ENCODE results near the gene TUFT1. TPM values are rescaled to one million over a fixed set of nuclear protein-coding genes. Genes with fewer than 3 reads are reported as not detected.
"Not testable (repeated sequence)": the region's sequence is repeated elsewhere in the genome, so short reads cannot be mapped to it uniquely, and the experiment has no call there.

The TUFT1 gene
- total and polyA plus RNA-seq, 10 donors: 0.67 to 1.9 (median 1.3) TPM

- intact Hi-C loops (cut with DNase I; ENCODE audit: low total_unique reads): no loop called here
- Histone ChIP-seq H3K36me3 (no peaks in the 10 kb centered on the region), H3K27me3 (replicated peaks in 1 of 7) (peaks cover 0 to 5% (median 0%) of the 10 kb centered on the region in 7 donors), H3K4me1 (no peaks in the 10 kb centered on the region), H3K9me3 (no peaks in the 10 kb centered on the region), H3K4me3 (no peak overlapping the region), H3K27ac (no peak overlapping the region)
- TF ChIP-seq, protein P1, sequence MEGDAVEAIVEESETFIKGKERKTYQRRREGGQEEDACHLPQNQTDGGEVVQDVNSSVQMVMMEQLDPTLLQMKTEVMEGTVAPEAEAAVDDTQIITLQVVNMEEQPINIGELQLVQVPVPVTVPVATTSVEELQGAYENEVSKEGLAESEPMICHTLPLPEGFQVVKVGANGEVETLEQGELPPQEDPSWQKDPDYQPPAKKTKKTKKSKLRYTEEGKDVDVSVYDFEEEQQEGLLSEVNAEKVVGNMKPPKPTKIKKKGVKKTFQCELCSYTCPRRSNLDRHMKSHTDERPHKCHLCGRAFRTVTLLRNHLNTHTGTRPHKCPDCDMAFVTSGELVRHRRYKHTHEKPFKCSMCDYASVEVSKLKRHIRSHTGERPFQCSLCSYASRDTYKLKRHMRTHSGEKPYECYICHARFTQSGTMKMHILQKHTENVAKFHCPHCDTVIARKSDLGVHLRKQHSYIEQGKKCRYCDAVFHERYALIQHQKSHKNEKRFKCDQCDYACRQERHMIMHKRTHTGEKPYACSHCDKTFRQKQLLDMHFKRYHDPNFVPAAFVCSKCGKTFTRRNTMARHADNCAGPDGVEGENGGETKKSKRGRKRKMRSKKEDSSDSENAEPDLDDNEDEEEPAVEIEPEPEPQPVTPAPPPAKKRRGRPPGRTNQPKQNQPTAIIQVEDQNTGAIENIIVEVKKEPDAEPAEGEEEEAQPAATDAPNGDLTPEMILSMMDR (IDR thresholded peaks at IDR 0.05 in 8 of 11, conservative IDR thresholded peaks at IDR 0.05 in 3 of 11): no peak
- TF ChIP-seq POLR2AphosphoS5 (IDR thresholded peaks at IDR 0.05) (no peak), POLR2A (IDR thresholded peaks at IDR 0.05) (no peak)
- 80 to 93% (median 86%) methylated on average over 2 of the region's 2 CpGs for WGBS, 5 donors
- no peak for DNase-seq
These were observed 20.4 kb upstream of the TUFT1 start for GRCh38 chr1:151519667-151520066.

DNA sequence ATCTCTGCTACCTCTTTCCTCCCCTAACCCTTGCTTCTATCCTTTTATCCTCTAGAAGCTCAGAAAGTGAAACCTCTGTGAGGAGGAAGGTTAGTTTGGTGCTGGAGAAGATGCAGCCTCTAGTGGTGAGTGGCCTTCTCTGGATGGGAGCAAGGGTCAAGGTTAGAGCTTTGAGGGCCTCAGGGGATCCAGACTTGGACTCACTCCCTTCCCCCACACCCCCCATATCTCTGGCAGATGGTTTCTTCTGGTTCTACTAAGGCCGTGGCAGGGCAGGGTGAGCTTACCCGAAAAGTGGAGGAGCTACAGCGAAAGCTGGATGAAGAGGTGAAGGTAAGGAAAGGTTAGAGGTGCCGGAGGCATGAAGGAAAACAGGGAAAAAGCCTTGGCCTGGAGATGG lies 19.8 kb upstream of the TUFT1 start:
- no peaks in the 10 kb centered on the region for H3K4me1 ChIP-seq
- H3K9me3 ChIP-seq: no peaks in the 10 kb centered on the region
- TF ChIP-seq POLR2A (IDR thresholded peaks at IDR 0.05): no peak
- TF ChIP-seq, protein P1 (IDR thresholded peaks at IDR 0.05 in 8 of 11, conservative IDR thresholded peaks at IDR 0.05 in 3 of 11): no peak
- TF ChIP-seq POLR2AphosphoS5 (IDR thresholded peaks at IDR 0.05): no peak
- peaks cover 0 to 5% (median 0%) of the 10 kb centered on the region in 7 donors for H3K27me3 ChIP-seq (replicated peaks in 1 of 7)
- intact Hi-C loops (cut with DNase I; ENCODE audit: low total_unique reads): no loop called here
- H3K4me3 ChIP-seq: no peak overlapping the region
- H3K27ac ChIP-seq: no peak overlapping the region
- WGBS, 5 donors: 89 to 96% (median 92%) methylated on average over 4 of the region's 4 CpGs
- DNase-seq: no peak
- H3K36me3 ChIP-seq: no peaks in the 10 kb centered on the region

- H3K36me3 ChIP-seq; intact Hi-C loops (cut with DNase I; ENCODE audit: low total_unique reads); H3K27ac ChIP-seq; DNase-seq; H3K27me3 ChIP-seq (replicated peaks in 1 of 7); H3K9me3 ChIP-seq; H3K4me3 ChIP-seq; H3K4me1 ChIP-seq: not testable (repeated sequence)
- 86 to 94% (median 92%) methylated on average over 7 of the region's 7 CpGs for WGBS, 5 donors
These were observed 17.7 kb upstream of the TUFT1 start for GRCh38 chr1:151522427-151522826.

DNA sequence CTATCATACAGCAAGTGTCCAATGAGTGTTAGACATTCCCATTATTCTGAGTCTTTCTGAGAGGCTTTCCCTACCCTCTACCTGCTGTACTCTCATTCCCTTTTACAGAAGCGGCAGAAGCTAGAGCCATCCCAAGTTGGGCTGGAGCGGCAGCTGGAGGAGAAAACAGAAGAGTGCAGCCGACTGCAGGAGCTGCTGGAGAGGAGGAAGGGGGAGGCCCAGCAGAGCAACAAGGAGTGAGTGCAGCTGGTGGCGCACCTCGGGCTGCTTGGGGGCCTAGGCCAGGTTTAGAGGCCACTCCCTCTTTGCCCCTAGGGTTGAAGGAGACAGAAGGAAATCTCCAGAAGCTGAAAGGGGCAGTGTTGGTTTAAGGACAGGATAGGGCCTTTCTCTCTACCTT lies 16.8 kb upstream of the TUFT1 start:
- WGBS, 5 donors: 77 to 87% (median 83%) methylated on average over 5 of the region's 5 CpGs
- H3K27me3 ChIP-seq (replicated peaks in 1 of 7): peaks cover 0 to under 1% (median 0%) of the 10 kb centered on the region in 7 donors
- DNase-seq: no peak
- no peaks in the 10 kb centered on the region for H3K4me1 ChIP-seq
- H3K9me3 ChIP-seq: no peaks in the 10 kb centered on the region
- TF ChIP-seq POLR2AphosphoS5 (IDR thresholded peaks at IDR 0.05) (no peak), POLR2A (IDR thresholded peaks at IDR 0.05) (no peak)
- TF ChIP-seq, protein P1 (IDR thresholded peaks at IDR 0.05 in 8 of 11, conservative IDR thresholded peaks at IDR 0.05 in 3 of 11): no peak
- no peak overlapping the region for H3K4me3 ChIP-seq
- no peak overlapping the region for H3K27ac ChIP-seq
- intact Hi-C loops (cut with DNase I; ENCODE audit: low total_unique reads): no loop called here
- H3K36me3 ChIP-seq: no peaks in the 10 kb centered on the region

DNA sequence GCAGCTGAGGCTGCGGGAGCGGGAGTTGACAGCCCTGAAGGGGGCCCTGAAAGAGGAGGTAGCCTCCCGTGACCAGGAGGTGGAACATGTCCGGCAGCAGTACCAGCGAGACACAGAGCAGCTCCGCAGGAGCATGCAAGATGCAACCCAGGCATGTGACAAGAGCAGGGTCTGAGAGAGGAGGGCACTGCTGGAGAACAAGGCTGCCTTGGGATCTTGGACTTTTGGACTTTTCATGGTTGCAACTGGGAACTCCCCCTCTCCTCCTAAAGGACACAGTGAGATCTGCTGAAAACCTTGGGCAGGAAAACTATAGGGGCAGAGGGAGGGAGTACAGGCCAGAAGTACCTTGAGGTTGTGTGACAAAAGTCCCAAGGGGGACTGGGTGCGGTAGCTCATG lies 15.4 kb upstream of the TUFT1 start:
- WGBS, 5 donors: 81 to 88% (median 84%) methylated on average over 7 of the region's 7 CpGs
- no peak for DNase-seq
- H3K9me3 ChIP-seq: no peaks in the 10 kb centered on the region
- TF ChIP-seq POLR2A (IDR thresholded peaks at IDR 0.05) (no peak), POLR2AphosphoS5 (IDR thresholded peaks at IDR 0.05) (no peak)
- TF ChIP-seq, protein P1 (IDR thresholded peaks at IDR 0.05 in 8 of 11, conservative IDR thresholded peaks at IDR 0.05 in 3 of 11): no peak
- H3K27me3 ChIP-seq (replicated peaks in 1 of 7): no peaks in the 10 kb centered on the region
- no peak overlapping the region for H3K4me3 ChIP-seq
- no peaks in the 10 kb centered on the region for H3K36me3 ChIP-seq
- intact Hi-C loops (cut with DNase I; ENCODE audit: low total_unique reads): no loop called here
- no peaks in the 10 kb centered on the region for H3K4me1 ChIP-seq
- H3K27ac ChIP-seq: no peak overlapping the region

All from spleen (tissue), 11 donors.